Small intestine (tissue), 7 donors: ENCODE results near the gene IDH3G. TPM values are rescaled to one million over a fixed set of nuclear protein-coding genes. Genes with fewer than 3 reads are reported as not detected.

ENCODE experiments used
- DNase-seq, 2 donors: peaks; one replicate each; pipeline versions ENCODE4 v3.0.0 to v3.0.0-alpha.2; 2013
- FAIRE-seq: peaks from 2 replicates; lab custom pipeline; 2012; peaks lifted over from hg19 to GRCh38; lab: Jason Lieb, UNC
- H3K27ac ChIP-seq, 3 donors: one replicate each; pipeline ENCODE4 v1.5.1; 2013; ENCODE audit warnings: low read length in 2 of 3, mild to moderate bottlenecking in 2 of 3, control low read depth in 1 of 3, inconsistent platforms in 1 of 3, low read depth in 1 of 3, moderate library complexity in 1 of 3
- H3K27me3 ChIP-seq, 3 donors: one replicate each; pipeline ENCODE4 v1.6.1; 2013; ENCODE audit warnings: low read length in 3 of 3, inconsistent platforms in 1 of 3; ENCODE audit not compliant: control insufficient read depth in 3 of 3, insufficient read depth in 3 of 3
- H3K36me3 ChIP-seq, 3 donors: one replicate each; pipeline ENCODE4 v1.6.1; 2013; ENCODE audit warnings: low read length in 3 of 3, inconsistent platforms in 1 of 3, low read depth in 1 of 3, mild to moderate bottlenecking in 1 of 3, moderate library complexity in 1 of 3; ENCODE audit not compliant: control insufficient read depth in 3 of 3, insufficient read depth in 2 of 3
- H3K4me1 ChIP-seq, 3 donors: one replicate each; pipeline ENCODE4 v1.6.1; 2013; ENCODE audit warnings: low read length in 2 of 3, inconsistent platforms in 1 of 3, low read depth in 1 of 3, mild to moderate bottlenecking in 1 of 3, moderate library complexity in 1 of 3; ENCODE audit not compliant: control insufficient read depth in 3 of 3, insufficient read depth in 2 of 3
- H3K4me3 ChIP-seq, 3 donors: one replicate each; pipeline ENCODE4 v1.5.1; 2013; ENCODE audit warnings: low read length in 3 of 3, control low read depth in 1 of 3, inconsistent platforms in 1 of 3, low read depth in 1 of 3, mild to moderate bottlenecking in 1 of 3, moderate library complexity in 1 of 3
- H3K9me3 ChIP-seq, 2 donors: one replicate each; pipeline ENCODE4 v1.6.1; 2013; ENCODE audit warnings: low read depth in 1 of 2, low read length in 1 of 2; ENCODE audit not compliant: control insufficient read depth in 2 of 2, insufficient read depth in 1 of 2
- WGBS, 3 donors: extraction: QIAGEN DNeasy Blood & Tissue Kit; methylation state at CpG; one replicate each; pipeline ENCODE4 v1.1.7; 2013; 5-methylcytosine and 5-hydroxymethylcytosine counted together
- polyA plus RNA-seq, 4 donors: library from polyadenylated mRNA; stranded (reverse) in 3 of 4; unstranded in 1 of 4; fragments of 200-250 nt in 3 of 4; fragments of 120-200 nt in 1 of 4; gene quantifications; one replicate each; pipeline versions ENCODE4 v1.2.1 to v1.2.3, GENCODE V29; 2013
- donor health status: healthy with polysubstance abuse.
- donor health status: control.
- donor health status: control.
- donor health status: Bipolar disorder and iron deficiency.
- donor health status: healthy.

Gene IDH3G
- polyA plus RNA-seq, 4 donors: 59.9 to 114 (median 85.5) TPM

DNA sequence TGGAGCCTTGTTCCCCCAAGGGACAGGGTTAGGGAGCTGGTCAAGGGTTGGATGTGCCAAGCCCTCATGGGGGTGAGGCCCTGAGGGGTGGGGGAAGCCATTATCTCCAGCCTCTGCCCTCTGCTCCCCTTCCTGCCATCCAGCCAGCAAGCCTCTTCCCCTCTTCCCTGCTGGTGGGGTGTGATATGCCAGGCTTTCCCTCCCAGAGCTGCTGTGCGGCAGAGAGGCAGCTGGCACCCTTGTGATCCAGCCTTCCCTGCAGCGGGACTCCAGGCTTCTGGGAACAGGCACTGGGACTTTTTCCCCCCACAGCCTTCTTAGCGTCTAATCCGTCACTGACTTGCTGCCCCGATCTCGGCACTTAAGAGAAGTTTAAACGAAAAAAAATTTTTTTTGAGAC lies 6.6 kb upstream of the IDH3G start:
- DNase-seq: no peak
- H3K36me3 ChIP-seq: peaks cover 0 to 36% (median 0%) of the 10 kb centered on the region in 3 donors
- 75 to 79% (median 77%) methylated on average over 7 of the region's 7 CpGs for WGBS, 3 donors
- no peak overlapping the region for H3K27ac ChIP-seq
- no peak overlapping the region for H3K4me3 ChIP-seq
- FAIRE-seq: no peak
- H3K27me3 ChIP-seq: no peaks in the 10 kb centered on the region
- H3K9me3 ChIP-seq: no peaks in the 10 kb centered on the region
- H3K4me1 ChIP-seq: peaks cover 0 to 5% (median 2%) of the 10 kb centered on the region in 3 donors

DNA sequence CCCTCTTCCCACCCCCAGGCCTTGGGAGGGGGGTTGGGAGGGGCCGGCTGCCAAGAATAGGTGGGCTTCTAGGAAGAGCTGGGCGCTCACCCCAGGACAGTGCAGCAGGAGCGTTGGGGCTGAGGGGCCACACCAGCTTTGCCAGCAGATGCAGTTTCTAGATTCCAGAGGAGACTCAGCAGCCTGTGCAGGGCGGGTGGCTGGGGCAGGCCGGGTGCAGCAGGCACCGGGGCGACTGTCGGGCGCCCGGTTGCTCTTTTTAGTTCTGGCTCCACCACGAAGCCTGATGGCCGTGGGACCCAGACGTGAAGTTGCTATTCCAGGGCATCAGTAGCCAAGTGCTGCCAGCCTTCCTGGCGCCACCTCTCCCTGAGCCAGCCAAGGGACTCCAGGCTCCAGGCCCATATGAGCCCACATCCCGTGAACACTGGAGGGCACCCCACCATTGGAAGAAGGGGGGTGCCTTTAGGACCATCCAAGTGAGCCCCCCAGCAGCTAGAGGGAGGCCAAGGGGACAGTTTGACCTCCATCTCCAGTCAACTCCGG lies 6.1 kb upstream of the IDH3G start:
- H3K27ac ChIP-seq: no peak overlapping the region
- no peak overlapping the region for H3K4me3 ChIP-seq
- no peak for DNase-seq
- FAIRE-seq: no peak
- no peaks in the 10 kb centered on the region for H3K9me3 ChIP-seq
- H3K27me3 ChIP-seq: no peaks in the 10 kb centered on the region
- peaks cover 0 to 10% (median 6%) of the 10 kb centered on the region in 3 donors for H3K4me1 ChIP-seq
- peaks cover 0 to 38% (median 0%) of the 10 kb centered on the region in 3 donors for H3K36me3 ChIP-seq
- WGBS, 3 donors: 62 to 76% (median 73%) methylated on average over 11 to 16 of the region's 16 CpGs

DNA sequence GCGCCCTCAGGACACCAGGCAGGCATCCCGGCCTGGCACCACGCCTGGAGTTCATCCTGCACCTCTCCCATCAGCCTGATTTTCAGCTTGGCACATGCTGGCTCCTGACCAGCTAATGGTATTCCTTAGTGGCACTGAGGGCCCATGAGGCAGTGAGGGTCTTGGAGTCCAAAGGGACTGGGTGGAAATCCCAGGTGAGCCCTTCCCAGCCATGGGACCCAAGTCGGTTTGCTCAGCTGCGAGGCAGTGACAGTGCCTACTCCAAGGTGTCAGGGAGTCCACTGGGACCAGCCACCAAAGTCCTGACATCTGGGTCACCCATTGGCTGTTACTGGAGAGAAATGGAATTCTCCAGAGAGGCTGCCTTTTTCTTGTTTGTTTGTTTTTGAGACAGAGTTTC lies 5.2 kb upstream of the IDH3G start:
- H3K27ac ChIP-seq: no peak overlapping the region
- DNase-seq (no peak), FAIRE-seq (no peak)
- 80 to 91% (median 89%) methylated on average over 4 to 5 of the region's 5 CpGs for WGBS, 3 donors
- H3K4me3 ChIP-seq: no peak overlapping the region
- no peaks in the 10 kb centered on the region for H3K9me3 ChIP-seq
- H3K4me1 ChIP-seq: peaks cover 0 to 10% (median 6%) of the 10 kb centered on the region in 3 donors
- no peaks in the 10 kb centered on the region for H3K27me3 ChIP-seq
- peaks cover 0 to 38% (median 0%) of the 10 kb centered on the region in 3 donors for H3K36me3 ChIP-seq

DNA sequence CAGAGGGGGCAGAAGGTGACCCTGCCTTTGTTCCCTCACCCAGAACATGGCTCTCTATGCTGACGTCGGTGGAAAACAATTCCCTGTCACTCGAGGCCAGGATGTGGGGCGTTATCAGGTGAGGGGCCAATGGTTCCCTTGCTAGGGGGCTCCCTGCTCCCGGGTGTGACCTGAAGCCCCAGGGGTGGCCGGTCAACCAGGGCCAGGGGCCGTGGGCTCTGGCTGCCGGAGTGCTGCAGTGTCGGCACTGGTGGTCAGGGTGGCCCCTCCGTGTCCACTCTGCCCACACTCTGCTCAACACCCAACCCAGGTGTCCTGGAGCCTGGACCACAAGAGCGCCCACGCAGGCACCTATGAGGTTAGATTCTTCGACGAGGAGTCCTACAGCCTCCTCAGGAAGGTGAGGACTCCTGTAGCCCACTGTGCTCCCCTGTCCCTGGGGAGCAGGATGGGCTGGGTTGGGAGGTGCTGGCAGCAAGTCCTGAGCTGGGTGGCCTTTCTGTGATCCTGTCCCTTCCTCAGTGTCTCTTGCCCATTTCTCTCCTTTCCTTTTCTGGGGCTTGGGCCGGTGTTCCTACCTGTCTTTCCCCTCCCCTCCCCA lies 3.3 kb upstream of the IDH3G start:
- FAIRE-seq: no peak
- H3K4me1 ChIP-seq: peaks cover 0 to 18% (median 6%) of the 10 kb centered on the region in 3 donors
- WGBS, 3 donors: 91 to 93% (median 93%) methylated on average over 14 to 15 of the region's 15 CpGs

DNA sequence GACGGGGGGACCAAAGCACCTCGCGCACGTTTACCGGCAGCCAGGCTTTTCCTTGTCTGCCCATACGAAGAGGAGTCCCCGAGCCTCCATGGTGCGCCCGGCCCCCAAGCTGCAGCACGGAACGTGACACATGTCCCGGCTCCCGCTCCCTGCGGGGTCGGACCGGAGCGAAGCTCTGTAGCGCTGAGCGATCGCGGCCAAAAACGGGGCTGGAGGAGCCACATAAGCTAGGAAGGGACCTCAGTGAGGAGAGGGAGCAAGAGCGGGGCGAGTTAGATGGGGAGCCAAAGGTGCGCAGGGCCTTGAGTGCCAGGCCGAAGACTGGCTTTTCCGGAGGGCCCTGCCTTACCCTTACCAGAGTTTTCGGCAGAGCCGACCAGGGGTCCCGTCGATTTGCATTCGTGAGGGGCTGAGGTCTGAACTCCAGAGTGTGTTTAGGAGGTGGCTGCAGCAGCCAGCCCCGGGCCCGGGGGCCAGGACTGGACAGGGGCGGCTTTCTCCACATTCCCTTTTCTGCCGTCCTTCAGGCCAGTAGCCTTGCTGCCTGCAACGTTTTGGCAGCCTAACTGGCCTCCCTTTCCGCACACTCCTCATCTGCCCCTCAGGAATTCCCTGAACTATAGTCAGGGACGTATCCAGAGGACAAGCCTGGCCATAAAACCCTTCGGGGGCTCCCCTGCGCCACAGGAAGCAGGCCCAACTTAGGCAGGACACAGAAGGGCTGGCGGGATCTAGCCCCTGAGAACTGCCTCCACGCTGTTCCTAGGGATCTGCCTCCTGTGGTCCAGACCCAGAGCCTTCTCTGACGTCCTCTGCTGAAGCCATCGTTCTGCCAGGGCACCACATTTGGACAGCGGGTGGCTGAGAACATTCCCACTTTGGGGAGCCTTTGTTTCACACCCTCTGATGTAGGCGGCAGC lies 982 bp upstream of the IDH3G start:
- H3K9me3 ChIP-seq: no peaks in the 10 kb centered on the region
- peak overlapping the region; percentile 60 to 85 (median 67) for H3K4me3 ChIP-seq
- DNase-seq: peak in 1 of 2 donors; percentile 21
- H3K27me3 ChIP-seq: no peaks in the 10 kb centered on the region
- H3K4me1 ChIP-seq: peaks cover 0 to 19% (median 6%) of the 10 kb centered on the region in 3 donors
- FAIRE-seq: no peak
- peaks cover 0 to 62% (median 2%) of the 10 kb centered on the region in 3 donors for H3K36me3 ChIP-seq
- 4 to 42% (median 8%) methylated on average over 36 to 47 of the region's 47 CpGs for WGBS, 3 donors
- peak overlapping the region; percentile 24 to 99 (median 77) for H3K27ac ChIP-seq

More for the DNA sequence above, 3.3 kb upstream of the IDH3G start:
- peaks cover 0 to 40% (median 0%) of the 10 kb centered on the region in 3 donors for H3K36me3 ChIP-seq
- H3K27me3 ChIP-seq: no peaks in the 10 kb centered on the region
- no peak for DNase-seq
- H3K9me3 ChIP-seq: no peaks in the 10 kb centered on the region
- H3K27ac ChIP-seq: no peak overlapping the region
- no peak overlapping the region for H3K4me3 ChIP-seq

DNA sequence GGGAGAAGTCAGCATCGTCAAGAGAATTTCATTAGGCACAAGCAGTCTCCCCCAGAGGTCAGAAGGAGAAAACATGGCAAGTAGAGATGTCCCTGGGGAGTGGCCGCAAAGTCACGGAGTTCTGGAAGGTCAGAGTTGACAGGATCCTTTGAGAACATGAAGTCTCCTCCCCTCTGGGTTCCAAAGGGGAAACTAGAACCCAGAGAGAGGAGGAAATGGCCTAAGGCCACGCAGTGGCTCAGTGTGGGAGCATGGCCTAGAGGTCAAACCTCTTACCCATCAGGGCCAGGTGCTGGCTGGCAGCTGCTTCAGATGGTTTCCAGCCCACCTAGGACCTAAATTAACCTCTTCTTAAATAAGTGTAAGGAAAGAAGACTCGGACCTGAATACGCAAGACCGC lies 884 bp downstream of the IDH3G start:
- H3K9me3 ChIP-seq: no peaks in the 10 kb centered on the region
- peaks cover 0 to 66% (median 2%) of the 10 kb centered on the region in 3 donors for H3K36me3 ChIP-seq
- H3K4me1 ChIP-seq: peaks cover 0 to 19% (median 6%) of the 10 kb centered on the region in 3 donors
- WGBS, 3 donors: 12 to 43% (median 14%) methylated on average over 7 of the region's 7 CpGs
- peak overlapping the region; percentile 84 to 99 (median 97) for H3K27ac ChIP-seq
- H3K27me3 ChIP-seq: no peaks in the 10 kb centered on the region
- FAIRE-seq (no peak), DNase-seq (peak in 1 of 2 donors; percentile 42)
- peak overlapping the region; percentile 59 to 84 (median 69) for H3K4me3 ChIP-seq

DNA sequence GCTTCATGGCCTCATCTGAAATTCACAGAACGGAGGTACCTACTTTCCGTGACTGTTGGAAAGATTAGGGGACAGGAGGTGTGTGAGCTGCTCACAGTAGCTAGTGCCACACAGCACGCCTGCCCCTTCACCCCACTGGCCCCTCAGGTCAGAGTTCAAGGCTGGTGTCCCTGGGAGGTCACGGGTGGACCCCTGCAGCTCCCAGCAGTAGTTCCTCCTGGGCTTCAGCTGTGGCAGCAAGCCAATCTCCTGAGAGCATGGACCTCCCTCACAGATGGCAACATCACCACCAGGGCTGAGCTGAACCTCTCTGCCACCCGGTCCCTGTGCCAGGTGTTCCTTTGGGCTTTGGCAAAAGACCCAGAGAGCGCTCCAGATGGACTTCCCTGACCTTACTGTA lies 1.8 kb downstream of the IDH3G start:
- H3K27me3 ChIP-seq: no peaks in the 10 kb centered on the region
- no peak for FAIRE-seq
- H3K4me1 ChIP-seq: peaks cover 0 to 19% (median 6%) of the 10 kb centered on the region in 3 donors
- 78 to 88% (median 83%) methylated on average over 5 to 6 of the region's 6 CpGs for WGBS, 3 donors
- no peaks in the 10 kb centered on the region for H3K9me3 ChIP-seq
- no peak for DNase-seq
- no peak overlapping the region for H3K4me3 ChIP-seq
- peaks cover 2 to 66% (median 2%) of the 10 kb centered on the region in 3 donors for H3K36me3 ChIP-seq
- H3K27ac ChIP-seq: no peak overlapping the region
